HL-60 (cell line): ENCODE results near the gene DOK7.

ENCODE experiments used
- DNase-seq, 2 experiments: peaks; one replicate each; pipeline ENCODE4 v3.0.0-alpha.2; 2010 to 2020; ENCODE audit warnings: low read depth in 1 of 2, low spot score in 1 of 2
- H3K27ac ChIP-seq: fragments of 250-450 bp; sonication (Bioruptor Pico); replicated peaks from 2 replicates; pipeline ENCODE4 v1.5.1; 2020; ENCODE audit warnings: mild to moderate bottlenecking, moderate library complexity
- H3K27me3 ChIP-seq: fragments of 250-450 bp; sonication (Bioruptor Pico); 2 replicates; pipeline ENCODE4 v1.5.1; 2021; ENCODE audit warnings: mild to moderate bottlenecking, moderate library complexity; ENCODE audit not compliant: insufficient read depth, poor library complexity, severe bottlenecking
- H3K4me3 ChIP-seq: replicated peaks from 2 replicates; pipeline ENCODE4 v1.5.1; 2011; ENCODE audit warnings: mild to moderate bottlenecking, control low read depth, low read length; ENCODE audit not compliant: insufficient read depth
- GABPA ChIP-seq: IDR thresholded peaks from 2 replicates; pipeline ENCODE4 v1.6.1; 2012; ENCODE audit warnings: low read depth
- POLR2AphosphoS5 ChIP-seq: IDR thresholded peaks from 2 replicates; pipeline ENCODE4 v1.6.1; 2012; ENCODE audit warnings: low read depth
- SPI1 ChIP-seq: IDR thresholded peaks from 2 replicates; pipeline ENCODE4 v1.6.1; 2012; ENCODE audit warnings: low read depth, mild to moderate bottlenecking, borderline replicate concordance
- TF ChIP-seq, protein P1 (sequence below): IDR thresholded peaks from one replicate; pipeline ENCODE4 v1.5.1; 2011; ENCODE audit warnings: low read length, control low read depth, inconsistent platforms; ENCODE audit not compliant: insufficient read depth
- TF ChIP-seq, protein P2 (sequence below): IDR thresholded peaks from 2 replicates; pipeline ENCODE4 v1.6.1; 2012; ENCODE audit warnings: low read depth; ENCODE audit not compliant: insufficient replicate concordance

The DOK7 gene

DNA sequence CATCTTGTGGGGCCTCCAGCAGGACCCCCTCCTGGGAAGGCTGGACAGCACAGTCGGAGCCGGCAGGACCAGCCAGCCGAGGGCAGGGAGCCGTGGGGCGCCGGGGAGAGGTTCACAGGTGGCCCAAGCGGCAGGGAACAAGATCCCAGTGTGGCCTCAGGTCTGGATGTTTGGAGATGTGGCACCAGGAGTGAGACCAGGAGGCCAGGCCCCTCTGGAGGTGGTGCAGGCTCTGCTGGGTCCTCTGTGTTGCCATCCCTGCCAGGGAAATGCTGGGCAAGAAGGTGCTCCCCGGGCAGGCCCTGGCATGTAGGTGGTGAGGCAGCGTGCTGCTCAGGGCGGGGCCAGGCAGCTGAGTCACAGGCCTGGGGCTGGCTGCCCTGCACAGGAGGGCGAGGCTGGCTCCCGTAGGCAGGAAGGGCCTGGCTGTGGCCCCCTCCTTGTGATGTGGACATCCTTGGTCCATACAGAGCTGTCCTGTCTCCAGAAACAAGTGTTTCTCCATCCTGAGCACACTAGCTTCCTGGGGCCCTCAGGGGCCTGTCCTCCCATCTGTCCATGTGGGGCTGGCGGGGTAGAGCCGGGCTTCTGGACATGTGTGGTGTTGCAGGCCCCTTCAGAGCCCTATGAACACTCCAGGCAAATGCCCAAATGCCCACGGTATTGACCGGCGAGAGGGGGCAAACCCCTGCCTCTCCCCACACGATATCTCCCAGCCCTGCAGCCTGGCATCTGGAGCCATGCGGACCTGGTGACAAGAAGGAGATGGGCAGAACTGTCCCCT lies 26.1 kb upstream of the DOK7 start:
- H3K27ac ChIP-seq, result no peak overlapping the region
- H3K27me3 ChIP-seq, result no peaks in the 10 kb centered on the region
- DNase-seq, result no peak
- H3K4me3 ChIP-seq, result no peak overlapping the region
- TF ChIP-seq SPI1 (no peak), GABPA (no peak), POLR2AphosphoS5 (no peak)
- TF ChIP-seq, protein P1, sequence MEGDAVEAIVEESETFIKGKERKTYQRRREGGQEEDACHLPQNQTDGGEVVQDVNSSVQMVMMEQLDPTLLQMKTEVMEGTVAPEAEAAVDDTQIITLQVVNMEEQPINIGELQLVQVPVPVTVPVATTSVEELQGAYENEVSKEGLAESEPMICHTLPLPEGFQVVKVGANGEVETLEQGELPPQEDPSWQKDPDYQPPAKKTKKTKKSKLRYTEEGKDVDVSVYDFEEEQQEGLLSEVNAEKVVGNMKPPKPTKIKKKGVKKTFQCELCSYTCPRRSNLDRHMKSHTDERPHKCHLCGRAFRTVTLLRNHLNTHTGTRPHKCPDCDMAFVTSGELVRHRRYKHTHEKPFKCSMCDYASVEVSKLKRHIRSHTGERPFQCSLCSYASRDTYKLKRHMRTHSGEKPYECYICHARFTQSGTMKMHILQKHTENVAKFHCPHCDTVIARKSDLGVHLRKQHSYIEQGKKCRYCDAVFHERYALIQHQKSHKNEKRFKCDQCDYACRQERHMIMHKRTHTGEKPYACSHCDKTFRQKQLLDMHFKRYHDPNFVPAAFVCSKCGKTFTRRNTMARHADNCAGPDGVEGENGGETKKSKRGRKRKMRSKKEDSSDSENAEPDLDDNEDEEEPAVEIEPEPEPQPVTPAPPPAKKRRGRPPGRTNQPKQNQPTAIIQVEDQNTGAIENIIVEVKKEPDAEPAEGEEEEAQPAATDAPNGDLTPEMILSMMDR, result no peak
- TF ChIP-seq, protein P2, sequence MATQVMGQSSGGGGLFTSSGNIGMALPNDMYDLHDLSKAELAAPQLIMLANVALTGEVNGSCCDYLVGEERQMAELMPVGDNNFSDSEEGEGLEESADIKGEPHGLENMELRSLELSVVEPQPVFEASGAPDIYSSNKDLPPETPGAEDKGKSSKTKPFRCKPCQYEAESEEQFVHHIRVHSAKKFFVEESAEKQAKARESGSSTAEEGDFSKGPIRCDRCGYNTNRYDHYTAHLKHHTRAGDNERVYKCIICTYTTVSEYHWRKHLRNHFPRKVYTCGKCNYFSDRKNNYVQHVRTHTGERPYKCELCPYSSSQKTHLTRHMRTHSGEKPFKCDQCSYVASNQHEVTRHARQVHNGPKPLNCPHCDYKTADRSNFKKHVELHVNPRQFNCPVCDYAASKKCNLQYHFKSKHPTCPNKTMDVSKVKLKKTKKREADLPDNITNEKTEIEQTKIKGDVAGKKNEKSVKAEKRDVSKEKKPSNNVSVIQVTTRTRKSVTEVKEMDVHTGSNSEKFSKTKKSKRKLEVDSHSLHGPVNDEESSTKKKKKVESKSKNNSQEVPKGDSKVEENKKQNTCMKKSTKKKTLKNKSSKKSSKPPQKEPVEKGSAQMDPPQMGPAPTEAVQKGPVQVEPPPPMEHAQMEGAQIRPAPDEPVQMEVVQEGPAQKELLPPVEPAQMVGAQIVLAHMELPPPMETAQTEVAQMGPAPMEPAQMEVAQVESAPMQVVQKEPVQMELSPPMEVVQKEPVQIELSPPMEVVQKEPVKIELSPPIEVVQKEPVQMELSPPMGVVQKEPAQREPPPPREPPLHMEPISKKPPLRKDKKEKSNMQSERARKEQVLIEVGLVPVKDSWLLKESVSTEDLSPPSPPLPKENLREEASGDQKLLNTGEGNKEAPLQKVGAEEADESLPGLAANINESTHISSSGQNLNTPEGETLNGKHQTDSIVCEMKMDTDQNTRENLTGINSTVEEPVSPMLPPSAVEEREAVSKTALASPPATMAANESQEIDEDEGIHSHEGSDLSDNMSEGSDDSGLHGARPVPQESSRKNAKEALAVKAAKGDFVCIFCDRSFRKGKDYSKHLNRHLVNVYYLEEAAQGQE, result no peak

DNA sequence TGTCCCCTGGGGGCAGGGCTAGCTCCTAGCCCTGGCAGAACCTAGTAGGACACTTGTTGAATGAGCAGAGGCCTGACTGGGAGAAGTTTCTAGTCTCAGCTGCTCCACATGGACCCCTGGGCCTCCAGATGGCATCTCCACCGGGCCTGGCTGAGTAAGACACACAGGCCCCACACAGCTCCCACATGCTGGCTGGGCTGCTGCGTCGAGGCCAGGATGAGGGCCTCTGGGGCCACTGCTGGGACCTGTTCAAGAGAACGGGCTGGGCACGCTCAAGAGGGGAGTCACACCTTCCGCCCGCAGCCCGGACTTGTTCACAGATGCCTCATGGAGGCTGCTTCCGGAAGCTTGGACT lies 25.5 kb upstream of the DOK7 start:
- Histone ChIP-seq H3K27me3 (no peaks in the 10 kb centered on the region), H3K4me3 (no peak overlapping the region), H3K27ac (no peak overlapping the region)
- TF ChIP-seq SPI1 (no peak), POLR2AphosphoS5 (no peak), GABPA (no peak)
- TF ChIP-seq, protein P2, result no peak
- TF ChIP-seq, protein P1, result no peak
- DNase-seq, result no peak

DNA sequence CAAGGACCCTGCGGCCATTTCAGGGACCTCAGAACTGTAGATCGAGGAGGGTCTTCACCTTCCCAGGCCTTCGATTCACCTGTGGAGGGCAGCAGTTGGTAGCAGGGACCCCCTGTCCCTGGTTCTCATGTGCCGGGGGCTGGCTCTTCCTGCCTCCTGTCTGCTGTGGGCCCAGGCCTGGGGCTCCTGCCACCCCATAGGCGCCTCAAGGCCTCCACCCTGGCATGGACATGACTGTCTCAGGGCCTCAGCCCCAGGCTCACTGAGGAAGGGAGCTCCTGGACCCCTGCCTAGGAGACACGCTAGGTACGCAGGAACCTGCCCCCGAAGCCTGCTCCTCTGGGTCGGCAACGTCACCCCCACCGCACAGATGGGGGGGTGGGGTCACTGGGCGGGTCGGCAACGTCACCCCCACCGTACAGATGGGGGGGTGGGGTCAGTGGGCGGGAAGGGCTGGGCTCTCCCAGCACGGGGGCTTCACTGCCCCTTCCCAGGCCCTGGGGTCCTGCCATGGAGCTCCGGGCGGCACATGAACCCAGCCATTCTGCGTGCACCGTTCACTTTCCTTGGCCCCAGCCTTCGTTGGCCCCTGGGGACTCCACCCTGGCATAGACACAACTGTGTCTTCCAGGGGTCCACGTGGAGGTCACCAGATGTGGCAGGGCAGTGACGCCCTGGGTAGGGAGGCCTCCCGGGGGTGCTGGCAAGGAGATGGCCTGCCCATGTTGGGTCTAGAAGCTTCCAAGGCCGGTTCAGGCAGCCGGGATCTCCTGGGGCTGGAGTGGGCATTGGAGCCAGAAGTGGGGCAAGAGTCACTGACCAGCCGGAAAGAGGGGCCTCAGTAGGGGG lies 24.9 kb upstream of the DOK7 start:
- H3K27ac ChIP-seq, result no peak overlapping the region
- H3K4me3 ChIP-seq, result no peak overlapping the region
- no peak for DNase-seq
- H3K27me3 ChIP-seq, result no peaks in the 10 kb centered on the region
- TF ChIP-seq POLR2AphosphoS5, result no peak
- TF ChIP-seq, protein P2, result no peak
- TF ChIP-seq GABPA, result no peak
